GM18517 (cell line): Measurements from ENCODE around the gene FRMD6.
A peak's percentile ranks its signal among the peaks of the same experiment; 100 is the strongest.
"Not testable (repeated sequence)": the region's sequence is repeated elsewhere in the genome, so short reads cannot be mapped to it uniquely, and the experiment has no call there.

Experiments used
- ATAC-seq: cut with Tn5 transposase; IDR thresholded peaks from one replicate; pipeline ENCODE4 v1.9.1; 2021; ENCODE audit warnings: mild to moderate bottlenecking, moderate library complexity; ENCODE audit not compliant: unreplicated experiment

Gene FRMD6

GRCh38 chr14:51627313-51627712 is 24.4 kb upstream of the FRMD6 start:
- no peak for ATAC-seq

DNA sequence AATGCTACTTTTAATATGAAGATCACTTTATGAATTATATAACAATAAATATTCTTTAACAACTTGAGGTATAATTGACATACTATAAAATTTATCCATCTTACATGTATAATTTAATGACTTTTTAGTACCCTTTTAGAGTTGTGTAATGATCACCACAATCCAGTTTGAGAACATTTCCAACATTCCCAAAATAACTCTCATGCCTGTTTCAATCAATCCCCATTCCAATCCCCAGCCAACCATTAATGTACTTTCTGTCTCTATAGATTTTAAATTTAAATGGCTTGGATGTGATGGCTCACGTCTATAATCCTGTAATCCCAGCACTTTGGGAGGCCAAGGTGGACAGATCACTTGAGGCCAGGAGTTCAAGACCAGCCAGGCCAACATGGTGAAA is 23.5 kb upstream of the FRMD6 start:
- ATAC-seq = no peak

- no peak for ATAC-seq
Measured at GRCh38 chr14:51630987-51631386, 20.7 kb upstream of the FRMD6 start.

DNA sequence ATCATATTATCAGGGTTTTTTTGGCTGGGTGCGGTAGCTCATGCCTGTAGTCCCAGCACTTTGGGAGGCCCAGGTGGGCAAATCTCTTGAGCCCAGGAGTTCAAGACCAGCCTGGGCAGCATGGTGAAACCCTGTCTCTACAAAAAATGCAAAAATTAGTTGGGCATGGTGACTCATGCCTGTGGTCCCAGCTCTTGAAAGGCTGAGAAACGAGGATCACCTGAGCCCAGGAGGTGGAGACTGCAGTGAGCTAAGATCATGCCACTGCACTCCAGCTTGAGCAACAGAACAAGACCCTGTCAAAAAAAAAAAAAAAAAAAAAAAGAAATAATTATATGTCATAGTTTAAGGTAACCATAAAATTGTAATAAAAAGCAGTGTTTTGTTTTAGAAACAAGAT is 18.4 kb upstream of the FRMD6 start:
- ATAC-seq = not testable (repeated sequence)

DNA sequence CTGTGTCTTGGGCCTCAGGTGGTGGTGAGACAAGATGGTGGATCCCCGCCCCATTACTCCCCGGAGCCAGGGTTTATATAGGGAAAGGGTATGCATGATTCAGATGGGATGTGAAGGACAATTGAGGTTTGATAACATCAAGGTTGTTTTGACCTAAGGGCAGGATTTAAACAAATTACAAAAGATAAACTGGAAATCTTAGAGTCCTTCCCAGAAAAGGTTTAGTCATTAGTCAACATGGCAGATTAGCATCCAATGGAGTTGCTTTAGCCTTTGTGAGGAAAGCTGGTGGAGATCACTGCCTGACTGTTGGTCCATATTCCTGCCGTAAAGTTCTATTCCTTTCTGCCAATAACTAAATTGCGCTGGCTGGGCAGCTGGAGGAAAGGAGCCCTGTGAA is 15.6 kb upstream of the FRMD6 start:
- ATAC-seq = no peak

GRCh38 chr14:51638071-51638944 is 13.4 kb upstream of the FRMD6 start:
- ATAC-seq = no peak

DNA sequence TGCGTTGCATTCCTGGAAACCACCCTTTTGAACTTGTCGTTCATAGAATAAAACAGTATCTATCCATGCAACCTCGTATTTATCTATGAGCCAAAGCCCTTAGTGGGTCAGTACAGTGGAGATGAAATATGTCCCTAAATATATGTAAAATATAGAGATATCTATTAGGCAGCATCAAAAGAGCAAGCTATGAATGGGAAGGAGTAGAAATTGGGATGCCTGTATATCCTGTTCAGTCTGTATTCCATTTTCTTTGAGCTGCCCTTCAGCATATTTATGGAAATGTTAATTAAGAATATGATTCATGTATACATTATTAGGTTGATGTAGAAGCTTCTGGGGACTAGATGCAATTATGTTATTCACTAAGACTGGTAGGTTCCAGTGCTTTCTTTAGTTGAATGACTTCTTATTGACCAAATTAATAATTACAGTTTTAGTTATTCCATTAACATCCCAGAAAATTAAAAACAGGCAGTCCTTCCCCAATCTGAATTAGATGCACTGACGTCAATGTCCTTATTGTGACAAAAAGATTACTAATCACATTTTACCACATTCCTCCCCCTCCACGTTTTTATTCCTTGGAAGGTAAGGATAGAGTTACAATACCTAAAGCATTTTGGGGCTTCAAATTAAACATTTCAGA is 11.9 kb upstream of the FRMD6 start:
- no peak for ATAC-seq

GRCh38 chr14:51643140-51643539 is 8.6 kb upstream of the FRMD6 start:
- ATAC-seq = no peak

DNA sequence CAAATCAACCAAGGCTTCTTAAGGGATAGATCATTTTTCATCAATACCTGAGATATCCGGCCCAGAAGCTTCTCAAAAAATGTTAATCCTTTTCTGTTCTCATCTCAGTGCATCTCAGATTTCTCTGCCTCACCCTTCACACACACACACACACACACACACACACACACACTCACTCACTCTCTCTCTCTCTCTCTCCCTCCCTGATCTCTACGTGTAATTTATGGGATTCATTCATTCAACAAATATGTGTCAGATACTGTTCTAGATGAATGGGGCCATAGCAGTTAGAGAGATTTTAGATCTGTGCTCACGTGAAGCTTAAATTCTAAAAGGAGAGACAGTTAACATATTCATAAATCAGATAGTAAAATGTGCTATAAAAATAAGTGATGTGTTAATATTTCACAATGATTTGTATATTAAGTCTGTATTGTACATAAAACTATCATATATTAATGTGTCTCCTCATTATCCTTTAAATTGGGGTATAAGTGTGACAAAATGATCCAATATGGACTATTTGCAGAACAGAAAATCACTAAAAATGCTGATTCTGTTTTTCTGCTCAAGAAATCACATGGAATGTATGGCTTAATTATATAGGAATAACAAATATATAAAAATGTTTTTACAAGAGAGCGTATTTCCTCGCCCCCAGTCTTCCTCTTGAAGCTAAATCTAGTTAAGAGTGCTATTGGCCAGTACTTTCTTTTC is 7.3 kb upstream of the FRMD6 start:
- no peak for ATAC-seq

DNA sequence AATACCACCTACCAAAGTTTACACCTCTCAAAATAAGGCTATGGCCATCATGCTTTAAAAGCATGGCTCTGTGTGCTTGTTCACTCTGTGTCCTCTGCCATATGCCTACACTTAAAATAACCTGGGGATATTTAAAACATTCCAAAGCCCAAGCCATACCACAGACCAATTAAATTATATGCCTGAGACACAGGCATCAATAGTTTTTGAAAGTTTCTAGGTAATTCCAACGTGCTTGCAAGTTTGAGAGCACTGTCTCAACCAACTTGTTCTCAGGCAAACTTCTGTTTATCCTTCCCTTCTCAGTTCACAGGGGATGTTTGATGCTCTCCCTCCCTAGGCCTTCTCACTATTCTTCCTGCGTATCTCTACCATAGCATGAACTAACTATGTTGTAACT is 3.4 kb upstream of the FRMD6 start:
- no peak for ATAC-seq

DNA sequence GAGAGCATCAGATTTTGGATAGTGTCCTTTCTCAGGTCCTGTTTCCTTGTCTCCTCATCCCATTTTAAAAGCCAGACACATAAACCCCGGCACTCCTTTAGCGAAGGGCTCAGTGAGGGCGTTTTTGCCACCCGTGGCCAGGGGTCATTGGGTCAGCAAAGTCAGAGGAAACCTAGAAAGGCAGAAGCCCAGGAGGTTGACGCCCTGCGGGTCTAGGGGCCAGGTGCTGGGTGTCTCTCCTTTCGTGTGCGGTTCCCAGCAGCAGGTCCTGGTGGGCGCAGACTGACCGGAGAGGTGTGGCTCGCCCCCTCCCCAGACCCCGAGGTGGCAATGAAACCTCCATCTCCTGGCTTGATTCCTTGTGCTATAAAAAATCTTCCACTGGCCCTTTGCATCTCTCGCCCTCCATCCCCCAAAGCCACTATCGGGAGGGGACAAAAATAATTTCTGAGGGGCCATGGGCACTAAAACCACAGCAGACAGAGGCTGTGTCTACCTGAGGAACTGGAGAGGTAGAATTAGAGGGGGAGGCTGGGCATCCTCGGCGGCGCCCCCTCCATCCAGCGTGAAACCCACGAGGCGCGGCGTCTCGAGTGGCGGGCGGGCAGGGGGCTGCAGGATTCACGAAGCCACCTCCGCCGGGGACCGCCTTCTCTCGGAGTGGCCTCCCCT is 858 bp upstream of the FRMD6 start:
- no peak for ATAC-seq

DNA sequence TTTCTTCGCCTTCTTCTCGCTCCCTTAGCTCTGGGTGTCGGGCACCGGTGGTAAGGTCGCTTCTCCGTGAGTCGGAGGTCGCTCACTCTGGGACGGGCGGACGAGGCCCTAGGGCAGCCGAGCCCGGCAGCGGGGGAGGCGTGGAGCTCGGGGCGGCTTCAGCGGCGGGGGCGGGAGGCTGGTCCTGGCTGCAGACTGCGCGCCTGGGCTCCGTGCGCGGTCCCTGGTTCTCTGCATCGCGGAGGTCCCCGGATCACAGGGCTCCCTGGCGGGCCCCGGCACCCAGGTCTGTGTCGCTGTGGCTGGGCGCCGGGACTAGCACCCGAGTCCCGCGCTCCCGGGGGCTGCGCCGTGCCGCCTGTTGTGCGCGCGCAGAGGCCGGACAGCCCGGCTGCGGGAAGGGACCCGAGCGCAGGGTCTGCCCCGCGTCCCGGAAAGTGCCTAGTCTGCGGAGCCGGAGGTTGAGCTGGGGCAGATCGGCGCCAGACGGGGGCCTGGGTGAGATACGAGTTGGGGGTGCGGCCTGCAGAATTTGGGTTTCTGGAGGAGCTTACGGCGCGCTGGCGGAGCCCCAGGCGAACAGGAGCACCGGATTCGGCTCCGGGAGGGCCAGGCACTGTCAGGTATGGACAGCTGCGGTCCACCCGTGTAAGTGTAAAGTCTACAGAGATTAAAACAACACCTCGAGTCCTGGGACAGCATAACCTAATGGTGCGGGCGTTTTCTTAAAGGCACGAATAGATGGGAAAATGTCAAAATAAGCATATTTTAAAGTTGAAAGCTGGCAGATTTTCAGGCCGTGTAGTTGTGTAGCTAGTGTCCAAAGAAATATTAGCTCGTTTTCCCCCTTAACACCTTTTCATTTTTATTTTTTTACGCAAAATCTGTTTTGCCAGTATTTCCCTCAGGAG is 713 bp downstream of the FRMD6 start:
- peak; percentile 35 for ATAC-seq

- ATAC-seq = no peak
Measured at GRCh38 chr14:51653079-51653774, 1.5 kb downstream of the FRMD6 start.

DNA sequence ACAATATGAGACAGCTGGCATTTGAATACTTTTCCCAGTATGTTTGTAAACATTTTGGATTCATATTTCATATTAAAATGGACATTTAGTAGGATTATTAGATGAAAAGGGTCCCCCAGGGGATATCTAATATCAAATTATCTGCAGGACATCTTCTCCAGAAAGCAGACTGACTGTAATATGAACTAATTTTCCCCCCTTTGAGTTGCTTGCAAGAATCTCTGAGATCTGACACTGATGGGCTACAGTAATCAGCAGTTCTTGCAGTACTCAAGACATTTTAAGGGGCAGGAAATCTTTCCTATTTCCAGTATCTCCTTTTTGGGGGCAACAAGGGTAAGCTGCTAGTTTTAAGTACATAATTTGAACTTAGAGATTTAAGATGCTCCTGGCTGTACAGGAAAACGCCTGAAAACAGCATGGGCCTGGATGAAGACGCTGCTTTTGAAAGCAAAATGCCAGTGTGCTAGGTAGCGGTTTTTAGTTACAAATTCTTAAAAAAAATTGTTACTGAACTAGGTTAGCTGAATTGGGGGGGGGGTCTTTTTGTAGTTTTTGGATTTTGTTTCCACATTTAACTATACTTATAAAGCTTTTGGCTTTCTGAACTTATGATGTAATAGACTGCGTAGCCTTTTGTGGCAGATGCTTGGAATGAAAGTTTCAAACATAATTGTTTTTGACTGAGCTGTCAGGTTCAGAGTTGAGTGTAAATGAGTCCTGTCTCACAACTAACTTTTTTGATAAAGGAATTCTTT is 2.2 kb downstream of the FRMD6 start:
- no peak for ATAC-seq

GRCh38 chr14:51654533-51654845 is 2.8 kb downstream of the FRMD6 start:
- no peak for ATAC-seq

- no peak for ATAC-seq
Measured at GRCh38 chr14:51657762-51658161, 6.1 kb downstream of the FRMD6 start.

- no peak for ATAC-seq
Measured at GRCh38 chr14:51658441-51659173, 6.9 kb downstream of the FRMD6 start.

GRCh38 chr14:51660741-51661140 is 9.0 kb downstream of the FRMD6 start:
- ATAC-seq = no peak
